ENCODE measurements around the gene ABLIM3.

GRCh38 chr5:149294872-149295829, 153.9 kb downstream of the ABLIM3 start:
- no peak for TF ChIP-seq CTCF (IDR thresholded peaks at IDR 0.05; ENCODE audit: extremely low read depth in 1 of 2, insufficient read depth in 1 of 2, low read depth in 1 of 2, low read length in 2 of 2)
- no peak for TF ChIP-seq POLR2A (IDR thresholded peaks at IDR 0.05; ENCODE audit: low read depth, low read length)
- no peak for TF ChIP-seq JUN (IDR thresholded peaks at IDR 0.05; ENCODE audit: borderline replicate concordance, insufficient read depth, insufficient read length, low read depth)
- TF ChIP-seq EZH2 (IDR thresholded peaks at IDR 0.05; ENCODE audit: borderline replicate concordance, low read depth, low read length, severe bottlenecking), result no peak
- no peak for TF ChIP-seq POLR2AphosphoS5 (IDR thresholded peaks at IDR 0.05; ENCODE audit: insufficient read depth, low read depth, low read length)
- TF ChIP-seq MYC (IDR thresholded peaks at IDR 0.05; ENCODE audit: low read depth, low read length), result no peak
- no peak for TF ChIP-seq FOS (IDR thresholded peaks at IDR 0.05; ENCODE audit: borderline replicate concordance, insufficient read depth, low read length)
